PC-3 (cell line): ENCODE data around the gene TMED9.

Experiments used
- EZH2phosphoT487 ChIP-seq: fragments of 300-600 bp; sonication (generic); IDR thresholded peaks from 2 replicates; pipeline ENCODE4 v1.6.1; 2018; ENCODE audit warnings: mild to moderate bottlenecking, antibody characterized with exemption, low read length, borderline replicate concordance
- TF ChIP-seq, protein P1 (sequence below): fragments of 300-600 bp; sonication (generic); conservative IDR thresholded peaks from 2 replicates; pipeline ENCODE4 v1.5.1; 2017; ENCODE audit warnings: antibody characterized with exemption, low read depth, mild to moderate bottlenecking, low read length

DNA sequence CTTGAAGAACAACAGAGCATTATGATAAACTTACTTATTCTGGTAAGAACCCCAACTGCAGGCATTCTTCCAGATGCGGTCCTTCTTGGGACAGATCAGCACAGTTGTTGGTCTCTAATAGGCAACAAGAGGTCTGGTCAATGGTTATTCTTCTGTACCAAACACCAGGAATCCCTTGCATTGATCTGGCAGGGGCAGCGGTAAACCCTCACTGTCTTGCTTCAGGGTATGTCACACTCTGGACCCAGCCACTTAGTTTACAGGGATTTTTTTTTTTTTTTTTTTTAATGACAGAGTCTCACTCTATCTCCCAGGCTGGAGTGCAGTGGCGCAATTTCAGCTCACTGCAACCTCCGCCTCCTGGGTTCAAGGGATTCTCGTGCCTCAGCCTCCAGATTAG lies 36.3 kb upstream of the TMED9 start:
- TF ChIP-seq, protein P1, sequence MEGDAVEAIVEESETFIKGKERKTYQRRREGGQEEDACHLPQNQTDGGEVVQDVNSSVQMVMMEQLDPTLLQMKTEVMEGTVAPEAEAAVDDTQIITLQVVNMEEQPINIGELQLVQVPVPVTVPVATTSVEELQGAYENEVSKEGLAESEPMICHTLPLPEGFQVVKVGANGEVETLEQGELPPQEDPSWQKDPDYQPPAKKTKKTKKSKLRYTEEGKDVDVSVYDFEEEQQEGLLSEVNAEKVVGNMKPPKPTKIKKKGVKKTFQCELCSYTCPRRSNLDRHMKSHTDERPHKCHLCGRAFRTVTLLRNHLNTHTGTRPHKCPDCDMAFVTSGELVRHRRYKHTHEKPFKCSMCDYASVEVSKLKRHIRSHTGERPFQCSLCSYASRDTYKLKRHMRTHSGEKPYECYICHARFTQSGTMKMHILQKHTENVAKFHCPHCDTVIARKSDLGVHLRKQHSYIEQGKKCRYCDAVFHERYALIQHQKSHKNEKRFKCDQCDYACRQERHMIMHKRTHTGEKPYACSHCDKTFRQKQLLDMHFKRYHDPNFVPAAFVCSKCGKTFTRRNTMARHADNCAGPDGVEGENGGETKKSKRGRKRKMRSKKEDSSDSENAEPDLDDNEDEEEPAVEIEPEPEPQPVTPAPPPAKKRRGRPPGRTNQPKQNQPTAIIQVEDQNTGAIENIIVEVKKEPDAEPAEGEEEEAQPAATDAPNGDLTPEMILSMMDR = no peak
- no peak for TF ChIP-seq EZH2phosphoT487
